GM12892 (cell line): Measurements from ENCODE around the gene FNBP1.
"Not testable (repeated sequence)": the region's sequence is repeated elsewhere in the genome, so short reads cannot be mapped to it uniquely, and the experiment has no call there.

Source experiments
- POLR2A ChIP-seq: IDR thresholded peaks from 2 replicates; pipeline ENCODE4 v1.6.1; 2011; ENCODE audit warnings: low read depth, low read length, control low read depth
- POLR2AphosphoS5 ChIP-seq: IDR thresholded peaks from 2 replicates; pipeline ENCODE4 v1.6.1; 2011; ENCODE audit warnings: low read depth, low read length, control low read depth
- TAF1 ChIP-seq: IDR thresholded peaks from 2 replicates; pipeline ENCODE4 v1.6.1; 2011; ENCODE audit warnings: low read depth, mild to moderate bottlenecking, control low read depth, low read length, borderline replicate concordance

DNA sequence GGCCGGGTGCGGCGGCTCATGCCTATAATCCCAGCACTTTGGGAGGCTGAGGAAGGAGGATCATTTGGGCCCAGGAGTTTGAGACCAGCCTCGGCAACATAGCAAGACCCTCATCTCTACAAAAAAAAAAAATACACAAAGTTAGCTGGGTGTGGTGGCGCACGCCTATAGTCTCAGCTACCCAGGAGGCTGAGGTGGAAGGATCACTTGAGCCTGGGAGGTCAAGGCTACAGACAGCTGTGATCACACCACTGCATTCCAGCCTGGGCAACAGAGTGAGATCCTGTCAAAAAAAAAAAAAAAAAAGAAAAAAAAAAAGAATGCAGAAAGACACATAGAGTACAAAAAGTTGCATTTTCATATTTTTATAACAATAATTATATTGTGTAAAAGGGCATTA, 36.0 kb downstream of the FNBP1 start:
- not testable (repeated sequence) for TF ChIP-seq POLR2A, POLR2AphosphoS5, TAF1
